ENCODE data around the gene PFKFB2.
"Not testable (repeated sequence)": the region's sequence is repeated elsewhere in the genome, so short reads cannot be mapped to it uniquely, and the experiment has no call there.

PFKFB2 gene

GRCh38 chr1:207039380-207040180 is 13.5 kb upstream of the PFKFB2 start:
- DNase-seq (ENCODE audit: low spot score) (no peak), FAIRE-seq (no peak)

- FAIRE-seq = no peak
Observed at GRCh38 chr1:207040181-207040533, 12.9 kb upstream of the PFKFB2 start.

GRCh38 chr1:207041397-207041796 is 11.7 kb upstream of the PFKFB2 start:
- FAIRE-seq; DNase-seq (ENCODE audit: low spot score): not testable (repeated sequence)

More at GRCh38 chr1:207040181-207040533, 12.9 kb upstream of the PFKFB2 start:
- no peak for DNase-seq (ENCODE audit: low spot score)

- FAIRE-seq = no peak
- no peak for DNase-seq (ENCODE audit: low spot score)
Observed at GRCh38 chr1:207045453-207045852, 7.6 kb upstream of the PFKFB2 start.

- FAIRE-seq = no peak
- no peak for DNase-seq (ENCODE audit: low spot score)
Observed at GRCh38 chr1:207047505-207047904, 5.6 kb upstream of the PFKFB2 start.

GRCh38 chr1:207048041-207048440 is 5.0 kb upstream of the PFKFB2 start:
- FAIRE-seq (no peak), DNase-seq (ENCODE audit: low spot score) (no peak)

GRCh38 chr1:207049054-207049453 is 4.0 kb upstream of the PFKFB2 start:
- DNase-seq (ENCODE audit: low spot score) (no peak), FAIRE-seq (no peak)

GRCh38 chr1:207049514-207049913 is 3.6 kb upstream of the PFKFB2 start:
- no peak for DNase-seq (ENCODE audit: low spot score)
- FAIRE-seq = no peak

- DNase-seq (ENCODE audit: low spot score) (no peak), FAIRE-seq (no peak)
Observed at GRCh38 chr1:207049974-207050391, 3.1 kb upstream of the PFKFB2 start.

GRCh38 chr1:207050480-207051190 is 2.4 kb upstream of the PFKFB2 start:
- peak; percentile 92 for DNase-seq (ENCODE audit: low spot score)
- no peak for FAIRE-seq

GRCh38 chr1:207051191-207051943 is 1.7 kb upstream of the PFKFB2 start, which contains the start of gene YOD1:
Gene YOD1, minus strand, starts transcription at chr1:207051208. Its CDS starts 178 bp downstream, at chr1:207051030.
- FAIRE-seq (no peak), DNase-seq (ENCODE audit: low spot score) (peak; percentile 20)

- FAIRE-seq (no peak), DNase-seq (ENCODE audit: low spot score) (no peak)
Observed at GRCh38 chr1:207054491-207054890, 1.4 kb downstream of the PFKFB2 start.

- DNase-seq (ENCODE audit: low spot score) (no peak), FAIRE-seq (no peak)
Observed at GRCh38 chr1:207055386-207056001, 2.4 kb downstream of the PFKFB2 start.

- FAIRE-seq (no peak), DNase-seq (ENCODE audit: low spot score) (no peak)
Observed at GRCh38 chr1:207056673-207057072, 3.6 kb downstream of the PFKFB2 start.

GRCh38 chr1:207058252-207058651 is 5.2 kb downstream of the PFKFB2 start:
- no peak for FAIRE-seq
- no peak for DNase-seq (ENCODE audit: low spot score)

GRCh38 chr1:207058878-207059867 is 6.1 kb downstream of the PFKFB2 start:
- FAIRE-seq = no peak
- no peak for DNase-seq (ENCODE audit: low spot score)

GRCh38 chr1:207059881-207060280 is 6.8 kb downstream of the PFKFB2 start:
- FAIRE-seq = no peak
- no peak for DNase-seq (ENCODE audit: low spot score)

GRCh38 chr1:207060596-207060995 is 7.5 kb downstream of the PFKFB2 start:
- FAIRE-seq (no peak), DNase-seq (ENCODE audit: low spot score) (no peak)

- no peak for FAIRE-seq
Observed at GRCh38 chr1:207062058-207062457, 9.0 kb downstream of the PFKFB2 start.

GRCh38 chr1:207063014-207063413 is 9.9 kb downstream of the PFKFB2 start:
- no peak for FAIRE-seq
- DNase-seq (ENCODE audit: low spot score) = no peak

More at GRCh38 chr1:207062058-207062457, 9.0 kb downstream of the PFKFB2 start:
- DNase-seq (ENCODE audit: low spot score) = no peak

All from urothelium cell line (cell line).